Heart right ventricle (tissue), 16 donors: Measurements from ENCODE around the gene PTRH2. TPM values are rescaled to one million over a fixed set of nuclear protein-coding genes. Genes with fewer than 3 reads are reported as not detected.

Experiments
- ATAC-seq, 8 donors: fragments of 200-7000 bp; cut with Tn5 transposase; one replicate each; pipeline ENCODE4 v1.9.1; 2020; ENCODE audit warnings: mild to moderate bottlenecking in 8 of 8, moderate library complexity in 8 of 8, moderate number of reproducible peaks in 1 of 8
- DNase-seq, 2 donors: peaks; one replicate each; pipeline ENCODE4 v3.0.0-alpha.2; 2020
- H3K27ac ChIP-seq, 10 donors: fragments of 200-600 bp; sonication (generic) in 2 of 10; one replicate each; pipeline versions ENCODE4 v1.5.0 to v1.8.0; 2020 to 2022; ENCODE audit warnings: mild to moderate bottlenecking in 3 of 10
- H3K27me3 ChIP-seq, 7 donors: fragments of 200-600 bp; one replicate each; pipeline ENCODE4 v1.8.0; 2021 to 2022; ENCODE audit warnings: mild to moderate bottlenecking in 2 of 7
- H3K36me3 ChIP-seq, 9 donors: fragments of 200-600 bp; sonication (generic) in 1 of 9; one replicate each; pipeline versions ENCODE4 v1.5.0 to v1.8.0; 2020 to 2022; ENCODE audit warnings: mild to moderate bottlenecking in 2 of 9
- H3K4me1 ChIP-seq, 9 donors: fragments of 200-600 bp; sonication (generic) in 1 of 9; one replicate each; pipeline versions ENCODE4 v1.5.0 to v1.8.0; 2020 to 2022; ENCODE audit warnings: mild to moderate bottlenecking in 4 of 9
- H3K4me3 ChIP-seq, 10 donors: fragments of 200-600 bp; sonication (generic) in 2 of 10; one replicate each; pipeline versions ENCODE4 v1.5.0 to v1.8.0; 2020 to 2022; ENCODE audit warnings: mild to moderate bottlenecking in 7 of 10, moderate library complexity in 2 of 10
- H3K9me3 ChIP-seq, 11 donors: fragments of 200-600 bp in 10 of 11; sonication (generic) in 2 of 11; one replicate each; pipeline versions ENCODE4 v1.5.0 to v1.8.0; 2013 to 2022; ENCODE audit warnings: mild to moderate bottlenecking in 2 of 11, control low read depth in 1 of 11, moderate library complexity in 1 of 11
- WGBS, 2 donors: extraction: QIAGEN DNeasy Blood & Tissue Kit; methylation state at CpG; one replicate each; pipeline ENCODE4 v1.1.7; 2013; ENCODE audit warnings: inconsistent platforms in 1 of 2; 5-methylcytosine and 5-hydroxymethylcytosine counted together
- intact Hi-C, 10 donors: fragments of 100-400 bp; cut with DNase I; formaldehyde crosslinking; loops; one replicate each; pipeline versions ENCODE4 v1.11.1 to v1.14.2; 2022
- polyA plus RNA-seq, 2 donors: library from polyadenylated mRNA; stranded (reverse); fragments of 200-250 nt; gene quantifications; one replicate each; pipeline ENCODE4 v1.2.3, GENCODE V29; 2013
- total RNA-seq, 10 donors: library from RNA; stranded (reverse); fragmentation: NEBNext Ultra II Directional in 3 of 10; extraction: Animal tissue kit (Norgen Biotek cat#: 25700) in 3 of 10; gene quantifications; one replicate each; pipeline versions ENCODE4 v1.2.1 to v1.2.4, GENCODE V29; 2021 to 2023
- TF ChIP-seq, protein P1 (sequence below), 9 donors: fragments of 200-600 bp; sonication (generic) in 2 of 9; IDR thresholded peaks; one replicate each; pipeline versions ENCODE4 v1.5.0 to v1.8.0; 2021 to 2022; ENCODE audit warnings: antibody characterized with exemption in 9 of 9, mild to moderate bottlenecking in 5 of 9, moderate library complexity in 1 of 9
- donor health status: Arrhythmogenic right ventricular cardiomyopathy.
- donor health status: ischemic (EF 13 %, LVEDD 7.1; RV severe dilation, severe dysfunction).
- donor health status: healthy with polysubstance abuse.
- donor health status: DM: no; HTN: yes; CAD: no.
- donor health status: DM: no; HTN: no; CAD: no.
- donor health status: ischemic (EF 25% LVEDD 6.9; RV normal size, moderate dysfunction).
- donor health status: ischemic (EF 25% LVEDD 5.7; RV mildly dilated, moderate dysfunction).
- donor health status: healthy.
- donor health status: DM: yes; HTN: yes; CAD: no.
- donor health status: Ischemic cardiomyopathy.
- donor health status: ischemic (EF 35%, LVEDD 5.7; RV mildly dilated, moderate dysfunction).
- donor health status: nonischemic (EF 11% LVEDD 7.7; RV severe dilation, severe dysfunction).
- donor health status: DM: yes; HTN: yes; CAD: no.
- donor health status: PGD.
- donor health status: ischemic (EF 29% LVEDD 5.4; RV normal size, mild dysfunction).
- donor health status: nonischemic (EF 23%, LVEDD 6.1; RV moderate dilation, normal function).

Gene PTRH2
- total and polyA plus RNA-seq, 12 donors: 7.5 to 23.6 (median 9.4) TPM

DNA sequence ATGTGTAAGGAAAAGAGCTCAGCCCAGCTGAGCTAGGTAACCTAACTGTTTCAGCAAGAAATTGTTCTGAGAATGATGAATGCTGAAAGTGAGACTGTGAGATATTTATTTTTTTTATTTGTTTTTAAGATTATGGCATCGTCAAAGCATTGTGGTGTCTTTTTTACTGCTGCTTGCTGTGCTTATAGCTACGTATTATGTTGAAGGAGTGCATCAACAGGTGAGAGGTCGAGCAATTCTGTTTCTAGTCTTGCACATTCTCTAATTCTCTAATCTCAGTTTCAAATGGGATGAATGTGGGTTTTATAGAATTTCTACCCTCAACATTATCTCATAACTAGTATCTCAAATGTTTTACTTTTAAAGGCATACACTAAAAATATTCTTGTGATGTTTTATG, 30.1 kb upstream of the PTRH2 start:
- intact Hi-C loops: no loop called here
- ATAC-seq: no peak
- 94 to 96% methylated on average over 3 of the region's 3 CpGs for WGBS, 2 donors

DNA sequence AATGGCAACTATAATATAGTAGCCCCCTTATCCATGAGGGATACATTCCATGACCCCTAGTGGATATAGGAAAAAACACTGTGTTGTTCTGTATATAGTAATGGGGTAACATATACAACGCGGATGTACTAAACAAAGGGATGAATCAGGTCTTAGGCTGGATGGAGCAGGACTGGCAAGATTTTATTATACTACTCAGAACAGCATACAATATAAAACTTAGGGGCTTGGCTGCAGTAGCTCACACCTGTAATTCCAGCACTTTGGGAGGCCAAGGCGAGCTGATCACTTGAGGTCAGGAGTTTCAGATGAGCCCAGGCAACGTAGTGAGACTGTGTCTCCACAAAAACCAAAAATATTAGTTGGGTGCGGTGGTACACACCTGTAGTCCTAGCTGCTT, 27.0 kb upstream of the PTRH2 start:
- DNase-seq (no peak), ATAC-seq (no peak)
- Histone ChIP-seq H3K4me1 (peaks cover 0 to 17% (median 0%) of the 10 kb centered on the region in 9 donors), H3K36me3 (peaks cover 0 to 73% (median 5%) of the 10 kb centered on the region in 9 donors), H3K9me3 (no peaks in the 10 kb centered on the region), H3K4me3 (no peak overlapping the region), H3K27me3 (no peaks in the 10 kb centered on the region), H3K27ac (no peak overlapping the region)
- TF ChIP-seq, protein P1, sequence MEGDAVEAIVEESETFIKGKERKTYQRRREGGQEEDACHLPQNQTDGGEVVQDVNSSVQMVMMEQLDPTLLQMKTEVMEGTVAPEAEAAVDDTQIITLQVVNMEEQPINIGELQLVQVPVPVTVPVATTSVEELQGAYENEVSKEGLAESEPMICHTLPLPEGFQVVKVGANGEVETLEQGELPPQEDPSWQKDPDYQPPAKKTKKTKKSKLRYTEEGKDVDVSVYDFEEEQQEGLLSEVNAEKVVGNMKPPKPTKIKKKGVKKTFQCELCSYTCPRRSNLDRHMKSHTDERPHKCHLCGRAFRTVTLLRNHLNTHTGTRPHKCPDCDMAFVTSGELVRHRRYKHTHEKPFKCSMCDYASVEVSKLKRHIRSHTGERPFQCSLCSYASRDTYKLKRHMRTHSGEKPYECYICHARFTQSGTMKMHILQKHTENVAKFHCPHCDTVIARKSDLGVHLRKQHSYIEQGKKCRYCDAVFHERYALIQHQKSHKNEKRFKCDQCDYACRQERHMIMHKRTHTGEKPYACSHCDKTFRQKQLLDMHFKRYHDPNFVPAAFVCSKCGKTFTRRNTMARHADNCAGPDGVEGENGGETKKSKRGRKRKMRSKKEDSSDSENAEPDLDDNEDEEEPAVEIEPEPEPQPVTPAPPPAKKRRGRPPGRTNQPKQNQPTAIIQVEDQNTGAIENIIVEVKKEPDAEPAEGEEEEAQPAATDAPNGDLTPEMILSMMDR (IDR thresholded peaks at IDR 0.05): no peak
- 98 to 99% methylated on average over 5 of the region's 5 CpGs for WGBS, 2 donors
- intact Hi-C loops: no loop called here

More for the DNA sequence above, 30.1 kb upstream of the PTRH2 start:
- Histone ChIP-seq H3K9me3 (no peaks in the 10 kb centered on the region), H3K27ac (no peak overlapping the region), H3K4me1 (peaks cover 0 to 8% (median 0%) of the 10 kb centered on the region in 9 donors), H3K4me3 (no peak overlapping the region), H3K27me3 (no peaks in the 10 kb centered on the region), H3K36me3 (peaks cover 0 to 89% (median 5%) of the 10 kb centered on the region in 9 donors)
- TF ChIP-seq, protein P1 (IDR thresholded peaks at IDR 0.05): no peak
- DNase-seq: no peak

DNA sequence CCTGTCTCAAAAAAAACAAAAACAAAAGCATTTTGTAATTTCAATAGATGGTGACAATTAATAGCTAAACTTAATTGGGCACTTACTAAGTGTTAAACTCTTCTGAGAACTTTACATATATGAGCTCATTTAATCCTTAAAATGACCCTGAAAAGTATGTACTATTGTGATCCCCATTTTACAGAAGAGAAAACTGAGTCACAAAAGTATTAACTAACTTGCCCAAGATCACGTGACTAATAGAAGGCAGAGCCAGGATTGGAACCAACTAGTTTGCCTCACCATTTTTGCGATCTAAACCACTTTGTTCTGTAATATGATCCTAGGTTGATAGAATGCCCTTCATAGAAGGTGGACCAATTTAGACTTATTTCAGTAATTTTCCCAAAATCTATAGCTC, 26.5 kb upstream of the PTRH2 start:
- Histone ChIP-seq H3K4me1 (peaks cover 0 to 22% (median 0%) of the 10 kb centered on the region in 9 donors), H3K36me3 (peaks cover 0 to 68% (median 5%) of the 10 kb centered on the region in 9 donors), H3K27me3 (no peaks in the 10 kb centered on the region), H3K4me3 (no peak overlapping the region), H3K27ac (no peak overlapping the region), H3K9me3 (no peaks in the 10 kb centered on the region)
- DNase-seq (no peak), ATAC-seq (no peak)
- TF ChIP-seq, protein P1 (IDR thresholded peaks at IDR 0.05): no peak
- WGBS, 2 donors: 95 to 99% methylated on average over 2 of the region's 2 CpGs
- intact Hi-C loops: no loop called here

DNA sequence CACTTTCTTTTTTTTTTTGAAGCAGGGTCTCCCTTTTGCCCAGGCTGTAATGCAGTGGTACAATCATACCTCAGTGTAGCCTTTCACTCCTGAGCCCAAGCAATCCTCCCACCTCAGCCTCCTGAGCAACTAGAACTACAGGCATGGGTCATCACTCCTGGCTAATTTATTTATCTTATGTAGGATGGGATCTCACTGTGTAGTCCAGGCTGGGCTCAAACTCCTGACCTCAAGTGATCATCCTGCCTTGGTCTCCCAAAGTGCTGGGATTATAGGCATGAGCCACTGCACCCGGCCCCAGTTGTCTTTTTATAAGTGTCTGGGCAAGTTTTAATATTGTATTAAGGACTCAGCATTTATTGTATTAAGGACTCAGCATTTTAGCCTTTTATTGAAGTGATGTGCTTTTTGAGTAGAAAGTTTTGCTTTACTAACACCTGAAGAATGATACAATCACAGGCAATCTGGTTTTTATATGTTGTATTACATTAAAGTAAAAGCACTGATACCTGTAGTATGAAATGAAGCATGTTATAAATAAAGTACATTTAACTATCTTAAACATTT, 23.1 kb upstream of the PTRH2 start:
- intact Hi-C loops: no loop called here
- Histone ChIP-seq H3K27ac (peak overlapping the region in 2 of 10 donors; percentile 2 to 82), H3K9me3 (no peaks in the 10 kb centered on the region), H3K27me3 (no peaks in the 10 kb centered on the region), H3K4me1 (peaks cover 0 to 52% (median 0%) of the 10 kb centered on the region in 9 donors), H3K4me3 (peak overlapping the region in 1 of 10 donors; percentile 39), H3K36me3 (peaks cover 0 to 35% (median 0%) of the 10 kb centered on the region in 9 donors)
- DNase-seq: no peak
- ATAC-seq: no peak
- WGBS, 2 donors: 93 to 95% methylated on average over 1 of the region's 1 CpG
- TF ChIP-seq, protein P1 (IDR thresholded peaks at IDR 0.05): no peak
